ENCODE measurements around the gene PRPF31.

DNA sequence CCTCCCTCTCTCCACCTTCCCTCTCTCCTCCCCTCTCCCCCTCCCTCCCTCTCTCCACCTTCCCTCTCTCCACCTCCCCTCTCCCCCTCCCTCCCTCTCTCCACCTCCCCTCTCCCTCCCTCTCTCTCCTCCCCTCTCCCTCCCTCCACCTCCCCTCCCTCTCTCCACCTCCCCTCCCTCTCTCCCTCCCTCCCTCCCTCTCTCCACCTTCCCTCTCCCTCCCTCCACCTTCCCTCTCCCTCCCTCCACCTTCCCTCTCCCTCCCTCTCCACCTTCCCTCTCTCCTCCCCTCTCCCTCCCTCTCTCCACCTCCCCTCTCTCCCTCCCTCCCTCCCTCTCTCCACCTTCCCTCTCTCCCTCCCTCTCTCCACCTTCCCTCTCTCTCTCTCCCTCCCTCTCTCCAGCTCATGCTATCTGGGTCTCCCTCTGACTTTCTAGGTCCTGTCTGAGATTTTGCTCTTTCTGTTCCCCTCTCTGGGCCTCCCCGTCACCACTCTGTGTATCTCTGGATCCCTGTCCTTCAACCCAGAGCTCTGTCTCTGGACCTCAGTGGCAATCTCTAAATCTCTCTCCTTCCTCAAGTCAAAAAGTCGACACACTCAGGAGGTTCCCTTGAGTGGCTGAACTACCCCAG is 18.5 kb downstream of the PRPF31 start:
- TF ChIP-seq, protein P1, sequence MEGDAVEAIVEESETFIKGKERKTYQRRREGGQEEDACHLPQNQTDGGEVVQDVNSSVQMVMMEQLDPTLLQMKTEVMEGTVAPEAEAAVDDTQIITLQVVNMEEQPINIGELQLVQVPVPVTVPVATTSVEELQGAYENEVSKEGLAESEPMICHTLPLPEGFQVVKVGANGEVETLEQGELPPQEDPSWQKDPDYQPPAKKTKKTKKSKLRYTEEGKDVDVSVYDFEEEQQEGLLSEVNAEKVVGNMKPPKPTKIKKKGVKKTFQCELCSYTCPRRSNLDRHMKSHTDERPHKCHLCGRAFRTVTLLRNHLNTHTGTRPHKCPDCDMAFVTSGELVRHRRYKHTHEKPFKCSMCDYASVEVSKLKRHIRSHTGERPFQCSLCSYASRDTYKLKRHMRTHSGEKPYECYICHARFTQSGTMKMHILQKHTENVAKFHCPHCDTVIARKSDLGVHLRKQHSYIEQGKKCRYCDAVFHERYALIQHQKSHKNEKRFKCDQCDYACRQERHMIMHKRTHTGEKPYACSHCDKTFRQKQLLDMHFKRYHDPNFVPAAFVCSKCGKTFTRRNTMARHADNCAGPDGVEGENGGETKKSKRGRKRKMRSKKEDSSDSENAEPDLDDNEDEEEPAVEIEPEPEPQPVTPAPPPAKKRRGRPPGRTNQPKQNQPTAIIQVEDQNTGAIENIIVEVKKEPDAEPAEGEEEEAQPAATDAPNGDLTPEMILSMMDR (IDR thresholded peaks at IDR 0.05): no peak
- TF ChIP-seq POLR2AphosphoS5 (IDR thresholded peaks at IDR 0.05; ENCODE audit: low read depth, low read length): no peak
- TF ChIP-seq JUND (IDR thresholded peaks at IDR 0.05): no peak
- no peak for TF ChIP-seq RFX5 (IDR thresholded peaks at IDR 0.05; ENCODE audit: low read length)
